NCI-H345 treated with DMSO at 0.1 percent for 48 hours (cell line): Measurements from ENCODE around the gene ATP5F1D.
"Not testable (repeated sequence)": the region's sequence is repeated elsewhere in the genome, so short reads cannot be mapped to it uniquely, and the experiment has no call there.

ENCODE experiments used
- DNase-seq: peaks from one replicate; lab custom pipeline; 2025; ENCODE audit not compliant: unreplicated experiment; lab: John Stamatoyannopoulos, UW

Gene ATP5F1D

DNA sequence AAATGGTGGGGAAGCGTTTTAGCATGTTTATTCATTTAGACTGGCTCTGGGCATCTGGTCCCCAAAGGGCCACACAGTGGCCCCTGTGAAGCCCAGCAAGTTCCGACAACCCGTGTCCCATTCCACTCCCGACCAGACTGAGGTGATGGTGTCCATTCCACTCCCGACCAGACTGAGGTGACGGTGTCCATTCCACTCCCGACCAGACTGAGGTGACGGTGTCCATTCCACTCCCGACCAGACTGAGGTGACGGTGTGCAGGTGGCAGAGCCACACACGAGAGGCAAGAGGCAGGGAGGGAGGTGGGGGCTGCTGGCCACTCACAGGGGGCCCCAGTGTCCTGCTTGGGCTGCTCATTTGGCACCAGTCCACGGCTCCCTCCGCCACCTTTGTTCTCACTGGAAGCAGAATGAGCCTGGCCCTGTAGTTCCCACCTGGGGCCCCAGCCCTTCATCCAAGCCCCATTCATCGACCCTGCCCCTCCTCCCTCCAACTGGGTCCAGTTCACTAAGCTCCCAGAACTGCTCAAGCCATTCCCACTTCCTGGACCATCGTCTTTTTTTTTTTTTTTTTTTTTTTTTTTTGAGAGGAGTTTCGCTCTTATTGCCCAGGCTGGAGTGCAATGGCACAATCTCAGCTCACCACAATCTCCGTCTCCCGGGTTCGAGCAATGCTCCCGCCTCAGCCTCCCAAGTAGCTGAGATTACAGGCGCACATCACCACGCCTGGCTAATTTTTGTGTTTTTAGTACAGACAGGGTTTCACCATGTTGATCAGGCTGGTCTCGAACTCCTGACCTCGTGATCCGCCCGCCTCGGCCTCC lies 4.9 kb downstream of the ATP5F1D start:
- DNase-seq: not testable (repeated sequence)

DNA sequence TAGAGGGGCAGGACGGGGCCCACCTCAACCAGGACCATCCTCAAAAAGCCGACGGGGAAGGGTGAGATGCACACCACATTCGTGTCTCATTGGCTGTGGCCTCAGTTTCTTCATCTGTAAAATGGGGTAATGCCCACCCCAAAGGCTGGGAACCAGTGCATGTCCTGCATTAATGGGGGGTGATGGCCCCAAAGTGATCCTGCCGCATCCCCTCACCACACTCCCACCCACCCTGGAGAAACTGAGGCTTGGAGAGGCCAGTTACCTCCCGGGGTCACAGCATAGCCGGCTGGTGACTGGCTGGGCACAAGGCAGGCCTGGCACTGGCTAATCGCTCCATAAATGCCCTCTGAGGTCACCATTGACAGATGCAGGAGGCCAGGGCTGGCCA lies 6.2 kb downstream of the ATP5F1D start:
- no peak for DNase-seq

DNA sequence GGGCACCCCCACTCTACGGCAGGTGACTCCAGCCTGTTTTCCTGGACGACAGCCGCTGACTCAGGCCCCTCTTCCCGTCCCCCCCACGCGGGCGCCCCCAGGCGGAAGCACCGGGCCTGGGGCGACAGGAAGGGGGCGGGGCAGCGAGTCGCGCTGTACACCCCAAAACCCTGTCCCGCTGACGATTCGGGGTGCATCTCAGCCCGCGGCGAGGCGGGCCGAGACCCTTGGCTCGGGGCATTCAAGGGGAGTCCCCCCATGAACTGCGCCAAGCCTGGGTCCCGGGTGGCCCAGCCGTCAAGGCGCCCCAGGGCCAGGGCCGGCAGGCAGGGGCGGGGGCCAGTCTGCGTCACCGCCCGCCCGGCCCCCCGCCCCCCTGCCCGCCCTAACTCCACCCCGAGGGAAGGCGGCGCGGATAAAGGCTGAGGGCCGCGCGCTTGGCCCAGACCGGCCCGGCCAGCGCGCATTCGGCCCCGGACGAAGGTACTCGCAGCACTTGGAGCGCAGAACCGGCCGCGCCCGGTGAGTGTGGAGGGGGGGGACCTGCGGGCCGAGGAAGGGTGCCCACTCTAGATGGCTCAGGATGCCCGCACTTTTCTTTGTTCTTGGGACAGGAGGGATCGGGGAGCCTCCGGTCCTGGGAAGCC lies 6.7 kb downstream of the ATP5F1D start, which contains the start of gene MIDN:
MIDN (plus strand) TSS at position 445 of the 647 bp plus-strand sequence. CDS start 1,714 bp downstream, outside the sequence.
- peak; percentile 64 for DNase-seq

DNA sequence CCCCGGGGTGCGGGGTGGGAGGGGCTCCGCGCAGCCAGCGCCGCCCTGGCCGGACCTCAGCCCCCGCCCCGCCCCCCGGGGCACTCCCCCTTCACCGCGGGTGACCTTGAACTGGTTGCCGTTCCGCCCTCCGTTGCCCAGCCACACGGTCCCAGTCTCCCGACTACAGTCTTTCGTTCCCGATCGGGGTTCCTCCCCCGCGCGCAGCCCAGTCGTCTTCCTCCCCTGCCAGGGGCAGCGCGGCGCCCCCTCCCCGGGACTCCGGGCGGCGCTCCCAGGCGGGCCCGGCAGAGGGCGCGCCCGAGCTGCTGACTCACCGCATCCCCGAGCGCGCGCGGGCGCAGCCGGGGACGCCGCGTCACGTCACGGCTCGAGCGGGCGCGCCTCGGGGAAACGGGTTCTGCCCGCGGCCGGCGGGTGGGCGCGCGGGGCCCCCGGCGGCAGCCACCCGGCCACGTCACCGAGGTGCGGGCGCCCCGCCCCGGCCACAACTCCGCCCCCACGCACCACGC lies 7.3 kb downstream of the ATP5F1D start:
- DNase-seq: peak; percentile 64

DNA sequence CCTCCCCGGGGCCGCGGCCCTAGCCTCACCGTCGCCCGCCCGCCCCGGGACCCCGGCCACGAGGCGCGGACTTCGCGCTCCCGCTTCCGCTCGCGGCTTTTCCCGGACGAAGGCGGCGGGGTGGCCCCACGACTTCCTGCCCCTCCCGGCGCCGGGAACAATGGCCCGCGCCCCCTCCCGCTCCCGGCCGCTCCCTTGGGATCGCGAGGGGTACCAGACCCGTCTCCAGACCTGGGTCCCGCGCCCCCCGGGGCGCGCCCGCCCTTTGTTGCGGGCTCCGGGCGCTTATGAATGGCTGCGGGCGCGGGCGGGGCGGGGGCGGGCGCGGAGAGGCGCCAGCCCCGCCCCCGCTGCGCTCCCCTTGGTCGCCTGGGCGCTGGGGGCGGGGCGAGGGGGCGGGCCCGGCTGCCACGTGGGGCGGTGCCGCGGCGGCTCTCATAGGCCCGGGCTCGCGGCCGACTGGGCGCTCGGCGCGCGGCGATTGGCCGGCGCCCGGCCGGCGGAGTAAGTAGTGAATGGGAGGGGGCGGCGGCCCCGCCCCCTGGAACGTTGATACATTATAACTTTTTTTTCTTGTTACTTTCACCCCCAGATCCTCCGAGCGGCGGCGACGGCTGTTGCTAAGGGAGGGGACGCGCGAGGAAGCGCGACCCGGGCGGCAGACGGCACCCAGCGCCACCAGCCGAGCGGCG lies 7.9 kb downstream of the ATP5F1D start:
- DNase-seq: peak; percentile 92

DNA sequence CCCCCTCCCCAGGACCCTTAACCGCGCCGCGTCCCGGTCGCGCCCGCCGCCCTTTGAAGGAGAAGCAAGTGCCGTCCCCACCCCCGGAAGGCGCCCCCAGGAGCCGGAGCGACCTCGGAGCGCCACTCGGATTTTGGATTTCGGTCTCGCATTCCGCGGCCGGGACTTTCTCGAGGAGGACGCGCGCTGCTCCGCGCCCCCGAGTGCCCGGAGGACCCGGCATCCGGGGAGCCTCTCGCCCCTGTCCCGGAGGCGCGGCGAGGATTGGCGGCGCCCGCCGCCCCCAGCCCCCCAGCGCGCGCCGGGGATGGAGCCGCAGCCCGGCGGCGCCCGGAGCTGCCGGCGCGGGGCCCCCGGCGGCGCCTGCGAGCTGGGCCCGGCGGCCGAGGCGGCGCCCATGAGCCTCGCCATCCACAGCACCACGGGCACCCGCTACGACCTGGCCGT lies 8.5 kb downstream of the ATP5F1D start:
- no peak for DNase-seq

DNA sequence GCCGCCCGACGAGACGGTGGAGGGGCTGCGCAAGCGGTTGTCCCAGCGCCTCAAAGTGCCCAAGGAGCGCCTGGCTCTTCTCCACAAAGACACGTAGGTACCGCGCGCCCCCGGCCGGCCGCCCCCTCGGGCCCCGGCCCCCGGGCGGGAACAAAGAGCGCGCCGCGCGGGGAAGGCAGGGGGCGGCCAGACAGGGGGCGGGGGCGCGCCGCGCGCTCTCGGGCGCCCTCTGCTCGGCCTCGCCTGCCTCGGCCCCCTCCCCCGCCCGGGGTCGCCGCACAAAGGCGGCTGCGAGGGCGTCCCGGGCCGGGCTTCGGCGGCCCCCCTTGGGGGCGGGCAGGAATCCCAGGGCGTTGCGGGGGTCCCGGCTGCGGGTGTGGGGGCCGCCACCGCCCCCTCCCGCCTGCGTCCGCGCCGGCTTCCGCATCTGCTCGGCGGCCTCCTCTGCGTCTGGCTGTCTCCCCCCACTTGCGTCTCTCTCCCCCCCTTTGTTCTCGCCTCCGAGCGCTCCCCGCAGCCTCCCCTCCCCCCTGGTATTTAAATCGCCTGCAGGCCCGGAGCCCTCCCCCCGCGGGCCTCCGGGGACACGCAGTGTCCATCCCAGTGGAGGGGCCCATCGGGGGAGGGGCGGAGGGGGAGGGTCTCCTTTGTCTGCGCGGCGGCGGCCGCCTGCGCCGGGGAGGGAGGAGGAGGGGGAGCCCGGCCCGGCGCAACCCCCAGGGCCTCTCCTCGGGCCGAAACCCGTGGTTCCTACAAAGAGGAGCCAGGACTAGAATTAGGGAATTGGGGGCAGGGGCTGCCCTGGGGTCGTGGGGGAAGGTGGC lies 9.1 kb downstream of the ATP5F1D start:
- DNase-seq: no peak

DNA sequence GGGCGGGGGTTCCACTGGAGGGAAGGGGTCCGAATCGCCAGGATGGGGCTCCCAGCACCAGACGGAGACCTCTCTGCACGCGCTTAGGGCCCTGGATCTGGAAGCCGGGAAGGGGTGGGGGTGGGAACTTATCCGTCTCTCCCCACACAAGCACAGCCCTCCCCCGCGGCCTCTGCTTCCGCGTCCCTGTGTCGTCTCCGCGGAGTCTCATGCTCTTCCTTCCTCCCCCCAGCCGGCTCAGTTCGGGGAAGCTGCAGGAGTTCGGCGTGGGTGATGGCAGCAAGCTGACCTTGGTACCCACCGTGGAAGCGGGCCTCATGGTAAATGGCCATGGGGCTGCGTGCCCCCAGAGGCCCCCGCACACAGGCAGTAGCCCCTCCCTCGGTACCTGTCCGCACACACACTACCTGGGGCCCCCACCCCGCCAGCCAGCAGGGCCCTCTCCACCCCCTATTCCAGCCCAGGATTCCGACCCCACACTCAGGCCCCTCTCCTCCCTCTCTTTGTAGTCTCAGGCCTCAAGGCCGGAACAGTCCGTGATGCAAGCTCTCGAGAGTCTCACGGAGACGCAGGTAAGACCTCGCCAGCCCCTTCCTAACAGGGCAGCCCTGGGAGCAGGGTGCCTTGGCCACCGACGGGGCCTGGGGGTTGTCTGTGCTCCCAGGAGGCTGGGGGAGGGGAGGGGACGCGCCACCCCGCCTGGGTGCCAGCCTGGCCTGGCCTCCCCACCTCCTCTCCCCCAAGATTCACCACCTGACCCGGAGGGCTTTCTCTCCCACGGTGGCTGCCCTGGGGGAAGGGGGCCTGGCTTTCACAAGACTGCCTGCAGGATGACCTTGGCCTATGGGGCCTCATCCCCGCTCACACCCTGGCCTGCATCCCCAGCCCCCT lies 10.0 kb downstream of the ATP5F1D start:
- no peak for DNase-seq

DNA sequence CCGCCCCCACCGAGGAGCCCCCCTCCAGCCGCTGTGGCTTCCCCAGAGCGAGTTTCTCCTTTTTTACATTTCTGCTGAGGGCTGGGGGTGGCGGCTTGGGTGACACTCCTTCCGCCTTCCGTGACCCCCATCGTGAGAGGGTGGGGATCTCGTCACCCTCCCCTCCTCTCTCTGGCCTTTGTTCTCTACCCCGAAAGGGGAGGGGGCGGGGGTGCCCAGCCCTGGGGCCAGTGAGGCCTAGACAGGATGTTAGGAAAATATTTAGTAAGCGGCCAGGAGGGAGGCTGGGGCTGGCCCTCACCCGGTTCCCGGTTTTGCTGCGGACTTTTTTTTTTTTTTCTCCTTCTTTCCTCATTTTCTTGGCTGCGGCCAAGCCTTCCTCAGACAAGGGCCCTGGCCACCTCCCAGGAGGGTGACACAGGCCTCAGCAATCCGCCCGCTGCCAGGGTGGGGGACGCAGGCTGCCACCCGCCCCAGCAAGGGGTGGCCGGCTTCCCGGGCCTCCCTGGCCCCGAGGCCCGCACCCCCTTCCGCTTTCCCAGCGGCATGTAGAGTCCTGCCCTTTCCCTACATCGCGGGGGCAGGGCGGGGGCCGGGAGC lies 10.8 kb downstream of the ATP5F1D start:
- DNase-seq: no peak

DNA sequence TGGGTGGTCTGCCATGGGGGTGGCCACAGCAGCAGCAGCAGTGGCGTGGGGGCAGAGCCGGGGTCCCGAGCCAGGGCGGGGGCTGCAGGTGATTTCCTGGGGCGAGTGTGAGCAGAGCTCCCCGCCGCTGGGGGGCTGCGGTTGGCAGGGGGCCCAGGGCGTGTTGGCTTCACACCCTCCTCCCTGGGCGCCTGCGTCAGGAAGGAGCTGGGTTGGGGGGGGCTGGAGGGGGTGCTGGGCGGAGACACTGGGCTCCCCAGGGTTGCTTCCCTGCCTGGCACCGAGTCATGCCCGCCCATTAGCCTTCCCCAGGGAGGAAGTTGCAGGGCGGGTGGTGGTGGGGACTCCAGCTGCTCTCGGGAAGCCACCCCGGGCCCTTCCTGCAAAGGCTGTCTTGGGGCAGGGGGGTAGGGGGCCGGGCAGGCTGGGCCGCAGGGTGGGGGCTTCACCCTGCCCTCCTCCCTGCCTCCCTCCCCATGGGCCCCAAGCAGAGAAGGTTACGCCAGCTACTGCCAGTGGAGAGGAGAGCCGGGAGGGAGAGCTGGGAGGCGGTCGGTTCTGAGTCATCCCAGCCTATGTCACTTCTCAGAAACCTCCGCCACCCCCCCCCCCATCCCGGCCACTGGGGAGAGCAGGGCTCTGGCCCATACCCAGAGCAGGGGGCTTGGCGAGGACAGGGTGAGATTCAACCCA lies 11.4 kb downstream of the ATP5F1D start:
- no peak for DNase-seq

DNA sequence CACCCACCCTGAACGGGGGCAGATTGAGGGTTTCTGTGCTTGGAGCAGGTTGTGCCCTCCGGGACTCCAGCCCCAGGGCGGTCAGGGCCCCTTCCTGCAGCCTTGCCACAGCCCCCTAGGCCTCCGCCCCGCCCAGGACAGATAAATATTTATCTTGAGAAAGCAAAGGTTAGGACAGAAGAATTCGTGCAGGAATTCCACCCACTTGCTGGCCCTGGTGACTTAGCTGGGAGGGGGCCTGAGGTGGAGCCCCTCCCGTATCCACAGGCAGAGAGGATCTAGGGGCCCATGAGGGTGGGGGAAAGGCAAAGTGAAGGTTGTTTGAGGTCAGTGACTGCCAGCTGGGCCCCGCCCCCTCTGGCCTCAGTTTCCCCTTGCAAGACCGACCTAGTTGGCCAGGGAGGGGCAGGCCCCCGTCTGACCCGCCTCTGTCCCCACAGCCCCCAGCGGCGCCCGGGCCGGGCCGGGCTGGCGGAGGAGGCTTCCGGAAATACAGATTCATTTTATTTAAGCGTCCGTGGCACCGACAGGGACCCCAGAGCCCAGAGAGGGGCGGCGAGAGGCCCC lies 12.0 kb downstream of the ATP5F1D start:
- no peak for DNase-seq

DNA sequence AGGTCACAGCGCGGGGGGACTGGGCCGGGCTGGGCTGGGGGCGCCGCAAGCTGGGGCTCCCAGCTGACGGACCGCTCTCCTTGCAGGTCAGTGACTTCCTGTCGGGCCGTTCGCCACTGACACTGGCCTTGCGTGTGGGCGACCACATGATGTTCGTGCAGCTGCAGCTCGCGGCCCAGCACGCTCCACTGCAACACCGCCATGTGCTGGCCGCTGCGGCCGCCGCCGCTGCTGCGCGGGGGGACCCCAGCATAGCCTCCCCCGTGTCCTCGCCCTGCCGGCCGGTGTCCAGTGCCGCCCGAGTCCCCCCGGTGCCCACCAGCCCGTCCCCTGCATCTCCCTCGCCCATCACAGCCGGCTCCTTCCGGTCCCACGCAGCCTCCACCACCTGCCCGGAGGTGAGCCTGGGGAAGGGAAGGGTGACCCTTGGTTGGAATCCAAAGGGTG lies 12.6 kb downstream of the ATP5F1D start:
- no peak for DNase-seq

DNA sequence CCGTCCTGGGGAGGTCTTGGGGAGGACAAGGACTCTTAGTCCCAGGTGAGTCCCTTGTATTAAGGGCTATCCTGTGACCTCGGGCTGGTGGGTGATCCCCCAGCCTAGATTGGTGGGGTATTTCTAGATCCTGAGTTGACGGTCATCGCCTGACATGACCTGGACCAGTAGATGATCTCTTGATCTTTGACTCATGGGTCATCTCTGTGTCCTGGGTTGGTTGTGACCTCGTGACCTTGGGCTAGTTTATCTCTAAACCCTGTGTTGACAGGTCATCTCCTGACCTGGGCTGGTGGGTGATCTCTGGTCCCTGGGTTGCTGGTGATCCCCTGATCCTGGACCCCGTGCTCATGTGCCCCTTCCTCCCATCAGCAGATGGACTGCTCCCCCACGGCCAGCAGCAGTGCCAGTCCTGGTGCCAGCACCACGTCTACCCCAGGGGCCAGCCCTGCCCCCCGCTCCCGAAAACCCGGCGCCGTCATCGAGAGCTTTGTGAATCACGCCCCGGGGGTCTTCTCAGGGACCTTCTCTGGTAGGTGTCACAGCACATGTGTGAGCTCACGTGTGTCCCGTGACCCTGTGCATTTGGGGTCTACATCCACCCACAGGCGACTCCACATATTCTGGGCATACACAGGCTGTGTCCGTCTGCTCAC lies 13.1 kb downstream of the ATP5F1D start:
- no peak for DNase-seq

DNA sequence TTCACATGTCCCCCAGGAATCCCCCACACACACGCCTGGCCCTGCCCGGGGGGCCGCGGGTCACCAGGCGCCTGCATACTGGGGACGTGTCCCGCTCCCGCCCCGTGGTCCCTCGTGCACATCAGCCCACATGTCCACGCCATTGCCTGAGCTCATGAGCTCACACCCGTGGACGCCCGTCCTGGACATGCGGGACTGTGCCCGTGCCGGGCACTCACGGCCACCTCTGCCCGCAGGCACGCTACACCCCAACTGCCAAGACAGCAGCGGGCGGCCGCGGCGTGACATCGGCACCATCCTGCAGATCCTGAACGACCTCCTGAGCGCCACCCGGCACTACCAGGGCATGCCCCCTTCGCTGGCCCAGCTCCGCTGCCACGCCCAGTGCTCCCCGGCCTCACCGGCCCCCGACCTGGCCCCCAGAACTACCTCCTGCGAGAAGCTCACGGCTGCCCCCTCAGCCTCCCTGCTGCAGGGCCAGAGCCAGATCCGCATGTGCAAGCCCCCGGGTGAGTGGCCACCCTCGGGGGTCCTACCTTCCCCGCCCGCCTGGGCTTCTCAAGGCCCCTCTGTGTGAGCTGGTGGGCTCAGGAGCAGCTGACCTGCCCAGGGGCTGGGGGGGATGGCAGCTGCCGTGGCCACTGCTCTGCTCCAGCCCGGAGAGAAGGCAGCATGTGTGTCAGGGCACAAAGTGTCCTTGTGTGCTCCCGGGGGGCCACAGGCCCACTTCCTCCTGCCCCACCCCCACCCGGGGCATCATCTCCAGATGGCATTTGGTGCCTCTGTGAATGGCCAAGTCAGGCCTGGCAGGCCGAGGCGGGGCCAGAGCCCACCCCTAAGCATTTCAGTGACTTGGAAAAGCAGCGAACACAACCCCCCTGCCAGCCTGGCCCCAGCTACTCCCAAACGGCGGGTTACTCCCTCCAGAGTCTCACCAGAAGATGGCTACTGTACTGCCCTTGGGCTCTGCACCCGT lies 13.9 kb downstream of the ATP5F1D start:
- DNase-seq: no peak

DNA sequence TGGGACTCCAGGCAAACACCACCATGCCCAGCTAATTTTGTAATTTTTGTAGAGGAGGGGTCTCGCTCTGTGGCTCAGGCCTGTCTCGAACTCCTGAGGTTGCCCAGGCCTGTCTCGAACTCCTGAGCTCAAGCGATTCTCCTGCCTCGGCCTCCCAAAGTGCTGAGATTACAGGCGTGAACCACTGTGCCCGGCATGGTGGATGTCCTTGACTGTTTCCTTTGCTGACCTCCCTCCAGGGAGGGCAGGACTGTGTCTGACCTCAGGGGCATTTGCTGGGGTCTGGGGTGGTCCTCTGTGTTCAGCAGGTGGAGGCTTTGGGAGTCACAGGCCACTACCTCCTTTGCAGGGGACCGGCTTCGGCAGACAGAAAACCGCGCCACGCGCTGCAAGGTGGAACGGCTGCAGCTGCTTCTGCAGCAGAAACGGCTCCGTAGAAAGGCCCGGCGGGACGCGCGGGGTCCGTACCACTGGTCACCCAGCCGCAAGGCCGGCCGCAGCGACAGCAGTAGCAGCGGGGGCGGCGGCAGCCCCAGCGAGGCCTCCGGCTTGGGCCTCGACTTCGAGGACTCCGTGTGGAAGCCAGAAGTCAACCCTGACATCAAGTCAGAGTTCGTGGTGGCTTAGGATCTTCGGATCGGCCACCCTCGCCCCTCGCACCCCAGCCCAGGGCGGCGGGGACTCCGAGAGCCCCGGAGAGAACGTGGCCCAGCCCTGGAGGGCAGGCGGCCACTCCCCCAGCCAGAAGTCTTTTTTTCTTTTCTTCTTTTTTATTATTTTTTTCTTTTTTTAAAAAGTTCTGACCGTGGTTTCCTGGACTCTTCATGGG lies 15.3 kb downstream of the ATP5F1D start:
- no peak for DNase-seq
